ENCODE data around the gene NAV3.
"Not testable (repeated sequence)": the region's sequence is repeated elsewhere in the genome, so short reads cannot be mapped to it uniquely, and the experiment has no call there.

The NAV3 gene

GRCh38 chr12:78102801-78103200, 272.1 kb downstream of the NAV3 start:
- in situ Hi-C loops (cut with MboI; ENCODE audit: low sequenced_read_pairs), result not testable (repeated sequence)

- in situ Hi-C loops (cut with MboI; ENCODE audit: low sequenced_read_pairs), result no loop called here
Observed at GRCh38 chr12:78115889-78116288, 285.2 kb downstream of the NAV3 start.

GRCh38 chr12:78118036-78118435, 287.3 kb downstream of the NAV3 start:
- in situ Hi-C loops (cut with MboI; ENCODE audit: low sequenced_read_pairs), result no loop called here

- in situ Hi-C loops (cut with MboI; ENCODE audit: low sequenced_read_pairs), result no loop called here
Observed at GRCh38 chr12:78118486-78118885, 287.8 kb downstream of the NAV3 start.

GRCh38 chr12:78119351-78119918, 288.7 kb downstream of the NAV3 start:
- in situ Hi-C loops (cut with MboI; ENCODE audit: low sequenced_read_pairs), result no loop called here

- in situ Hi-C loops (cut with MboI; ENCODE audit: low sequenced_read_pairs), result no loop called here
Observed at GRCh38 chr12:78120306-78120705, 289.6 kb downstream of the NAV3 start.

GRCh38 chr12:78120866-78121560, 290.3 kb downstream of the NAV3 start:
- in situ Hi-C loops (cut with MboI; ENCODE audit: low sequenced_read_pairs), result no loop called here

- in situ Hi-C loops (cut with MboI; ENCODE audit: low sequenced_read_pairs), result no loop called here
Observed at GRCh38 chr12:78121969-78122610, 291.4 kb downstream of the NAV3 start.

- in situ Hi-C loops (cut with MboI; ENCODE audit: low sequenced_read_pairs), result no loop called here
Observed at GRCh38 chr12:78128211-78128610, 297.5 kb downstream of the NAV3 start.

GRCh38 chr12:78143717-78144116, 313.0 kb downstream of the NAV3 start:
- in situ Hi-C loops (cut with MboI; ENCODE audit: low sequenced_read_pairs), result no loop called here

GRCh38 chr12:78145398-78145797, 314.7 kb downstream of the NAV3 start:
- in situ Hi-C loops (cut with MboI; ENCODE audit: low sequenced_read_pairs), result no loop called here

GRCh38 chr12:78146365-78146772, 315.7 kb downstream of the NAV3 start:
- in situ Hi-C loops (cut with MboI; ENCODE audit: low sequenced_read_pairs), result no loop called here

- in situ Hi-C loops (cut with MboI; ENCODE audit: low sequenced_read_pairs), result no loop called here
Observed at GRCh38 chr12:78149459-78149858, 318.8 kb downstream of the NAV3 start.

- in situ Hi-C loops (cut with MboI; ENCODE audit: low sequenced_read_pairs), result no loop called here
Observed at GRCh38 chr12:78155546-78155945, 324.9 kb downstream of the NAV3 start.

GRCh38 chr12:78156751-78157150, 326.1 kb downstream of the NAV3 start:
- in situ Hi-C loops (cut with MboI; ENCODE audit: low sequenced_read_pairs), result no loop called here

- in situ Hi-C loops (cut with MboI; ENCODE audit: low sequenced_read_pairs), result no loop called here
Observed at GRCh38 chr12:78157199-78157598, 326.5 kb downstream of the NAV3 start.

- in situ Hi-C loops (cut with MboI; ENCODE audit: low sequenced_read_pairs), result no loop called here
Observed at GRCh38 chr12:78164154-78164553, 333.5 kb downstream of the NAV3 start.

GRCh38 chr12:78167510-78167909, 336.8 kb downstream of the NAV3 start:
- in situ Hi-C loops (cut with MboI; ENCODE audit: low sequenced_read_pairs), result no loop called here

GRCh38 chr12:78171061-78171460, 340.4 kb downstream of the NAV3 start:
- in situ Hi-C loops (cut with MboI; ENCODE audit: low sequenced_read_pairs), result no loop called here

- in situ Hi-C loops (cut with MboI; ENCODE audit: low sequenced_read_pairs), result no loop called here
Observed at GRCh38 chr12:78176643-78177042, 345.9 kb downstream of the NAV3 start.

GRCh38 chr12:78177298-78177697, 346.6 kb downstream of the NAV3 start:
- in situ Hi-C loops (cut with MboI; ENCODE audit: low sequenced_read_pairs), result no loop called here

- in situ Hi-C loops (cut with MboI; ENCODE audit: low sequenced_read_pairs), result no loop called here
Observed at GRCh38 chr12:78179346-78179745, 348.7 kb downstream of the NAV3 start.

Data from HL-60/S4 treated with phorbol 12-myristate 13-acetate at 8.2 ng/mL for 4 days and 3 days (cell line).